Tracheal epithelial cell (primary cell): ENCODE results near the gene VSTM4. TPM values are rescaled to one million over a fixed set of nuclear protein-coding genes. Genes with fewer than 3 reads are reported as not detected.

ENCODE experiments used
- total RNA-seq: library from RNA; depleted of rRNA; stranded (reverse); fragments of >200 nt; gene quantifications from 2 replicates; pipeline ENCODE4 v1.2.1, GENCODE V29; 2014

Gene VSTM4
- under 0.01 TPM in 1 of 2 replicates, not detected in the other for total RNA-seq

GRCh38 chr10:49115015-49115795 is at the start of gene VSTM4:
Gene VSTM4, minus strand, starts transcription at chr10:49115522. Its CDS starts 37 bp downstream, at chr10:49115485.

GRCh38 chr10:49133706-49134248 is 18.5 kb upstream of the VSTM4 start, which contains the start of gene FAM170B:
Gene FAM170B, minus strand, starts transcription at chr10:49134021. Its CDS starts 103 bp downstream, at chr10:49133918.

Other genes starting within 250 kb of the VSTM4 start
- not detected in 2 replicates for gene LRRC18, start 175.7 kb downstream of the VSTM4 start, total RNA-seq
- not detected in 2 replicates for gene FAM170B, start 18.5 kb upstream of the VSTM4 start, total RNA-seq
- gene TMEM273, start 72.9 kb upstream of the VSTM4 start, total RNA-seq, result 0.48 TPM in 1 of 2 replicates, not detected in the other
- gene C10orf71, start 183.6 kb upstream of the VSTM4 start, total RNA-seq, result not detected in 2 replicates